Measurements from ENCODE around the gene RTP5. TPM values are rescaled to one million over a fixed set of nuclear protein-coding genes. Genes with fewer than 3 reads are reported as not detected.
A peak's percentile ranks its signal among the peaks of the same experiment; 100 is the strongest.

Gene RTP5
- total RNA-seq, 1 donor from 2014 or later, result not detected

GRCh38 chr2:241863536-241863954 lies 6.0 kb upstream of the RTP5 start:
- H3K27ac Mint-ChIP-seq (ENCODE audit: unreplicated experiment), result no peak overlapping the region
- H3K9me3 Mint-ChIP-seq (ENCODE audit: unreplicated experiment), result peaks cover 18% of the 10 kb centered on the region
- peaks cover 20% of the 10 kb centered on the region for H3K36me3 Mint-ChIP-seq (ENCODE audit: unreplicated experiment)
- TF ChIP-seq CTCF (IDR thresholded peaks at IDR 0.05; ENCODE audit: partially characterized antibody, unreplicated experiment), result no peak
- no peak for DNase-seq
- peaks cover 26% of the 10 kb centered on the region for H3K4me1 Mint-ChIP-seq (ENCODE audit: low read depth, unreplicated experiment)
- peaks cover 13% of the 10 kb centered on the region for H3K27me3 Mint-ChIP-seq (ENCODE audit: unreplicated experiment)
- no peak overlapping the region for H3K4me3 Mint-ChIP-seq (ENCODE audit: unreplicated experiment)

GRCh38 chr2:241864168-241864849 lies 5.2 kb upstream of the RTP5 start:
- H3K36me3 Mint-ChIP-seq (ENCODE audit: unreplicated experiment), result peaks cover 20% of the 10 kb centered on the region
- H3K4me3 Mint-ChIP-seq (ENCODE audit: unreplicated experiment), result peak overlapping the region; percentile 66
- no peak for TF ChIP-seq CTCF (IDR thresholded peaks at IDR 0.05; ENCODE audit: partially characterized antibody, unreplicated experiment)
- H3K27ac Mint-ChIP-seq (ENCODE audit: unreplicated experiment), result peak overlapping the region; percentile 10
- no peak for DNase-seq
- peaks cover 26% of the 10 kb centered on the region for H3K4me1 Mint-ChIP-seq (ENCODE audit: low read depth, unreplicated experiment)
- peaks cover 13% of the 10 kb centered on the region for H3K27me3 Mint-ChIP-seq (ENCODE audit: unreplicated experiment)
- H3K9me3 Mint-ChIP-seq (ENCODE audit: unreplicated experiment), result peaks cover 18% of the 10 kb centered on the region

GRCh38 chr2:241864850-241865213 lies 4.7 kb upstream of the RTP5 start:
- Mint-ChIP-seq H3K4me1 (ENCODE audit: low read depth, unreplicated experiment) (peaks cover 26% of the 10 kb centered on the region), H3K27me3 (ENCODE audit: unreplicated experiment) (peaks cover 13% of the 10 kb centered on the region), H3K36me3 (ENCODE audit: unreplicated experiment) (peaks cover 20% of the 10 kb centered on the region), H3K9me3 (ENCODE audit: unreplicated experiment) (peaks cover 18% of the 10 kb centered on the region), H3K4me3 (ENCODE audit: unreplicated experiment) (peak overlapping the region; percentile 66), H3K27ac (ENCODE audit: unreplicated experiment) (no peak overlapping the region)
- TF ChIP-seq CTCF (IDR thresholded peaks at IDR 0.05; ENCODE audit: partially characterized antibody, unreplicated experiment), result no peak
- no peak for DNase-seq

DNA sequence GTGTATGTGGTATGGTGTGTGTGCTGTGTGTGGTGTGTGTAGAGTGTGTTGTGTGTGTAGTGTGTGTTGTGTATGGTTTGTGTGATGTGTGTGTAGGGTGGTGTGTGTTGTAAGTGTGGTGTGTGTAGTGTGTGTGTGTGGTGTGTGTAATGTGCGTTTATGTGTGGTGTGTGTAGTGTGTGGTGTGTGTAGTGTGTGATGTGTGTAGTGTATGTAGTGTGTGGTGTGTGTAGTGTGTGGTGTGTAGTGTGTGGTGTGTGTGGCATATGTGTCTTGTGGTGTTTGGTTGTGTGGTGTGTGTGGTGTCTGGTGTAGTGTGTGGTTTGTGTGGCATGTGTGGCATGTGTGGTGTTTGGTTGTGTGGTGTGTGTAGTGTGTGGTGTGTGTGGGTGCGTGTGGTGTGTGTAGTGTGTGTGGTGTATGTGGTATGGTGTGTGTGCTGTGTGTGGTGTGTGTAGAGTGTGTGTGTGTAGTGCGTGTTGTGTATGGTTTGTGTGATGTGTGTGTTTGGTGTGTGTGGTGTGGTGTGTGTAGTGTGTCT lies 4.0 kb upstream of the RTP5 start:
- peak overlapping the region; percentile 42 for H3K27ac Mint-ChIP-seq (ENCODE audit: unreplicated experiment)

More for the DNA sequence above, 4.0 kb upstream of the RTP5 start:
- Mint-ChIP-seq H3K9me3 (ENCODE audit: unreplicated experiment) (peaks cover 18% of the 10 kb centered on the region), H3K27me3 (ENCODE audit: unreplicated experiment) (peaks cover 13% of the 10 kb centered on the region), H3K4me1 (ENCODE audit: low read depth, unreplicated experiment) (peaks cover 26% of the 10 kb centered on the region), H3K4me3 (ENCODE audit: unreplicated experiment) (peak overlapping the region; percentile 67), H3K36me3 (ENCODE audit: unreplicated experiment) (peaks cover 20% of the 10 kb centered on the region)
- TF ChIP-seq CTCF (IDR thresholded peaks at IDR 0.05; ENCODE audit: partially characterized antibody, unreplicated experiment), result no peak
- no peak for DNase-seq

Measured in glutamatergic neuron (in vitro differentiated cells).